Neural cell (in vitro differentiated cells): ENCODE measurements around the gene PGS1.

ENCODE experiments used
- CTCF ChIP-seq: fragments of 450-650 bp; IDR thresholded peaks from 2 replicates; pipeline ENCODE4 v1.5.1; 2014; ENCODE audit warnings: antibody characterized with exemption, mild to moderate bottlenecking, moderate library complexity; ENCODE audit not compliant: poor library complexity, severe bottlenecking
- EP300 ChIP-seq: fragments of 450-650 bp; conservative IDR thresholded peaks from 2 replicates; pipeline ENCODE4 v1.6.1; 2014; ENCODE audit warnings: antibody characterized with exemption, mild to moderate bottlenecking, moderate library complexity; ENCODE audit not compliant: poor library complexity, severe bottlenecking
- EZH2 ChIP-seq: fragments of 200-600, 300-800 bp; shearing (Covaris generic), sonication (generic); IDR thresholded peaks from 2 replicates; pipeline ENCODE4 v1.6.1; 2014; ENCODE audit warnings: antibody characterized with exemption, low read length, borderline replicate concordance, mild to moderate bottlenecking; ENCODE audit not compliant: insufficient read depth, poor library complexity, severe bottlenecking
- MXI1 ChIP-seq: fragments of 450-650 bp; conservative IDR thresholded peaks from 2 replicates; pipeline ENCODE4 v1.6.1; 2014; ENCODE audit warnings: antibody characterized with exemption, mild to moderate bottlenecking; ENCODE audit not compliant: poor library complexity, severe bottlenecking
- POLR2AphosphoS5 ChIP-seq: IDR thresholded peaks from 2 replicates; pipeline ENCODE4 v1.6.1; 2012
- RAD21 ChIP-seq: fragments of 450-650 bp; conservative IDR thresholded peaks from 2 replicates; pipeline ENCODE4 v1.6.1; 2014; ENCODE audit warnings: antibody characterized with exemption, mild to moderate bottlenecking, moderate library complexity
- SMC3 ChIP-seq: fragments of 450-650 bp; conservative IDR thresholded peaks from 2 replicates; pipeline ENCODE4 v1.6.1; 2014; ENCODE audit warnings: antibody characterized with exemption, mild to moderate bottlenecking, moderate library complexity; ENCODE audit not compliant: poor library complexity
- TAF1 ChIP-seq: IDR thresholded peaks from 2 replicates; pipeline ENCODE4 v1.6.1; 2012; ENCODE audit warnings: low read depth
- TF ChIP-seq, protein P1 (sequence below): IDR thresholded peaks from 2 replicates; pipeline ENCODE4 v1.6.1; 2012; ENCODE audit warnings: borderline replicate concordance

DNA sequence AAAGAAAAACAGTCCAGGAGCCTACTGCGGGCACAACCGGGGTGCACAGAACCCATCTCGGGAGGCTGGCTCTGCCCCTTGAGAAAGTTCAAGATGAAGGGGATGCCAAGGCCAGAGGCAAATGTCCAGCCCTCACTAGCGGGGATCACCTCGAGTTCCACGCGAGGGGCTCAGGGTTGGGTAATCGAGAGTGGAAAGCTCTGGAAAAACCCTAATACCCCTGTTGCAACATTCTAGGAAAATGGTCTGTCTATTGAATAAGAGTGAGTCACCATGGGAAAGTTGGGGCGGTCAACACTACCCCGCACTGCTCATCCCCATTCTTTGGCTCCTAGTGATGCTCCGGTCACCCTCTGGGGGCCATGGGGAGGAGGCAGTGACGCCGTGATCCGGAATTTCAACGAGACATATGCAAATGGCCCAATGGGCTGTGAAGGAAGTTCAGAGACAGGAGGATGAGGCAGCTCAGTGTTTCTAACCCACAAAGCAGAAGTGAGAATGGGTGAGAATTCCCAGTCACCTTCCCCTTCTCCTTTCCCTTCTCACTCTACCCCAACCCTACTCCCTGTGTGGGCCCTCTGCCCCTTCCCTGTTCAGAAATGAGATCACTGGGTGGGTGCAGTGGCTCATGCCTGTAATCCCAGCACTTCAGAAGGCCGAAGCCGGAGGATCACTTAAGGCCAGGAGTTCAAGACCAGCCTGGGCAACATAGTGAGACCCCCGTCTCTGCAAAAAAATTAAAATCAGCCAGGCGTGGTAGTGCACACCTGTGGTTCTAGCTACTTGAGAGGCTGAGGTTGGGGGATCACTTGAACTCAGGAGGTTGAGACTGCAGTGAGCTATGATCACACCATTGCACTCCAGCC lies 41.0 kb upstream of the PGS1 start:
- TF ChIP-seq CTCF = no peak
- TF ChIP-seq, protein P1, sequence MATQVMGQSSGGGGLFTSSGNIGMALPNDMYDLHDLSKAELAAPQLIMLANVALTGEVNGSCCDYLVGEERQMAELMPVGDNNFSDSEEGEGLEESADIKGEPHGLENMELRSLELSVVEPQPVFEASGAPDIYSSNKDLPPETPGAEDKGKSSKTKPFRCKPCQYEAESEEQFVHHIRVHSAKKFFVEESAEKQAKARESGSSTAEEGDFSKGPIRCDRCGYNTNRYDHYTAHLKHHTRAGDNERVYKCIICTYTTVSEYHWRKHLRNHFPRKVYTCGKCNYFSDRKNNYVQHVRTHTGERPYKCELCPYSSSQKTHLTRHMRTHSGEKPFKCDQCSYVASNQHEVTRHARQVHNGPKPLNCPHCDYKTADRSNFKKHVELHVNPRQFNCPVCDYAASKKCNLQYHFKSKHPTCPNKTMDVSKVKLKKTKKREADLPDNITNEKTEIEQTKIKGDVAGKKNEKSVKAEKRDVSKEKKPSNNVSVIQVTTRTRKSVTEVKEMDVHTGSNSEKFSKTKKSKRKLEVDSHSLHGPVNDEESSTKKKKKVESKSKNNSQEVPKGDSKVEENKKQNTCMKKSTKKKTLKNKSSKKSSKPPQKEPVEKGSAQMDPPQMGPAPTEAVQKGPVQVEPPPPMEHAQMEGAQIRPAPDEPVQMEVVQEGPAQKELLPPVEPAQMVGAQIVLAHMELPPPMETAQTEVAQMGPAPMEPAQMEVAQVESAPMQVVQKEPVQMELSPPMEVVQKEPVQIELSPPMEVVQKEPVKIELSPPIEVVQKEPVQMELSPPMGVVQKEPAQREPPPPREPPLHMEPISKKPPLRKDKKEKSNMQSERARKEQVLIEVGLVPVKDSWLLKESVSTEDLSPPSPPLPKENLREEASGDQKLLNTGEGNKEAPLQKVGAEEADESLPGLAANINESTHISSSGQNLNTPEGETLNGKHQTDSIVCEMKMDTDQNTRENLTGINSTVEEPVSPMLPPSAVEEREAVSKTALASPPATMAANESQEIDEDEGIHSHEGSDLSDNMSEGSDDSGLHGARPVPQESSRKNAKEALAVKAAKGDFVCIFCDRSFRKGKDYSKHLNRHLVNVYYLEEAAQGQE = no peak
- TF ChIP-seq EP300 = no peak
- TF ChIP-seq POLR2AphosphoS5 = no peak
- TF ChIP-seq EZH2 = no peak
- no peak for TF ChIP-seq MXI1
- no peak for TF ChIP-seq RAD21
- TF ChIP-seq TAF1 = no peak
- TF ChIP-seq SMC3 = no peak
